ES-I3 (cell line): ENCODE measurements around the gene WDR77.

Source experiments
- H3K36me3 ChIP-seq: 2 replicates; pipeline ENCODE4 v1.6.1; 2013; ENCODE audit warnings: mild to moderate bottlenecking, low read length, control low read depth, moderate library complexity; ENCODE audit not compliant: insufficient read depth
- H3K4me1 ChIP-seq: 2 replicates; pipeline ENCODE4 v1.6.1; 2013; ENCODE audit warnings: mild to moderate bottlenecking, control low read depth, low read length; ENCODE audit not compliant: insufficient read depth
- H3K9ac ChIP-seq: 2 replicates; pipeline ENCODE4 v1.6.1; 2013; ENCODE audit warnings: low read depth, mild to moderate bottlenecking, low read length, moderate library complexity
- H3K9me3 ChIP-seq: 2 replicates; pipeline ENCODE4 v1.6.1; 2013; ENCODE audit warnings: mild to moderate bottlenecking, low read length, moderate library complexity; ENCODE audit not compliant: control insufficient read depth, insufficient read depth

Gene WDR77

GRCh38 chr1:111399792-111400610 lies 49.1 kb downstream of the WDR77 start:
- no peaks in the 10 kb centered on the region for H3K9me3 ChIP-seq
- no peak overlapping the region for H3K9ac ChIP-seq
- no peaks in the 10 kb centered on the region for H3K4me1 ChIP-seq
- no peaks in the 10 kb centered on the region for H3K36me3 ChIP-seq

- Histone ChIP-seq H3K9ac (no peak overlapping the region), H3K4me1 (no peaks in the 10 kb centered on the region), H3K36me3 (no peaks in the 10 kb centered on the region), H3K9me3 (no peaks in the 10 kb centered on the region)
Measured at GRCh38 chr1:111392460-111392945, 56.6 kb downstream of the WDR77 start.

GRCh38 chr1:111392042-111392441 lies 57.0 kb downstream of the WDR77 start:
- H3K36me3 ChIP-seq: no peaks in the 10 kb centered on the region
- H3K4me1 ChIP-seq: no peaks in the 10 kb centered on the region
- no peak overlapping the region for H3K9ac ChIP-seq
- H3K9me3 ChIP-seq: no peaks in the 10 kb centered on the region
